Inferior parietal cortex (tissue), 1 donor: ENCODE data around the gene NOTCH2NLA.
"Not testable (repeated sequence)": the region's sequence is repeated elsewhere in the genome, so short reads cannot be mapped to it uniquely, and the experiment has no call there.

Experiments used
- DNase-seq: peaks from one replicate; pipeline ENCODE4 v3.0.0-alpha.2; 2016; ENCODE audit errors: extremely low spot score

NOTCH2NLA gene

GRCh38 chr1:146228710-146229477 lies at the start of gene NOTCH2NLA:
TSS of gene NOTCH2NLA (minus strand) at chr1:146229021. CDS start at chr1:146189337, 39,684 bp downstream.
- not testable (repeated sequence) for DNase-seq

- not testable (repeated sequence) for DNase-seq
Observed at GRCh38 chr1:146278346-146278745, 49.5 kb upstream of the NOTCH2NLA start.

GRCh38 chr1:146277087-146277486 lies 48.3 kb upstream of the NOTCH2NLA start:
- not testable (repeated sequence) for DNase-seq

- DNase-seq = not testable (repeated sequence)
Observed at GRCh38 chr1:146274083-146274482, 45.3 kb upstream of the NOTCH2NLA start.

GRCh38 chr1:146273194-146273593 lies 44.4 kb upstream of the NOTCH2NLA start:
- DNase-seq = not testable (repeated sequence)

GRCh38 chr1:146272734-146273133 lies 43.9 kb upstream of the NOTCH2NLA start:
- not testable (repeated sequence) for DNase-seq

- DNase-seq = not testable (repeated sequence)
Observed at GRCh38 chr1:146271977-146272376, 43.2 kb upstream of the NOTCH2NLA start.

GRCh38 chr1:146270129-146270528 lies 41.3 kb upstream of the NOTCH2NLA start:
- DNase-seq = not testable (repeated sequence)

- not testable (repeated sequence) for DNase-seq
Observed at GRCh38 chr1:146266179-146266748, 37.4 kb upstream of the NOTCH2NLA start.

- DNase-seq = not testable (repeated sequence)
Observed at GRCh38 chr1:146264761-146265160, 35.9 kb upstream of the NOTCH2NLA start.

- DNase-seq = not testable (repeated sequence)
Observed at GRCh38 chr1:146260006-146260730, 31.3 kb upstream of the NOTCH2NLA start.

- DNase-seq = not testable (repeated sequence)
Observed at GRCh38 chr1:146257992-146258552, 29.3 kb upstream of the NOTCH2NLA start.

GRCh38 chr1:146254569-146255197 lies 25.9 kb upstream of the NOTCH2NLA start:
- DNase-seq = not testable (repeated sequence)

GRCh38 chr1:146253249-146253855 lies 24.5 kb upstream of the NOTCH2NLA start:
- DNase-seq = not testable (repeated sequence)

- not testable (repeated sequence) for DNase-seq
Observed at GRCh38 chr1:146251523-146251922, 22.7 kb upstream of the NOTCH2NLA start.

- DNase-seq = not testable (repeated sequence)
Observed at GRCh38 chr1:146248643-146249042, 19.8 kb upstream of the NOTCH2NLA start.

GRCh38 chr1:146236626-146237025 lies 7.8 kb upstream of the NOTCH2NLA start:
- DNase-seq = not testable (repeated sequence)

GRCh38 chr1:146236026-146236601 lies 7.3 kb upstream of the NOTCH2NLA start:
- not testable (repeated sequence) for DNase-seq

- not testable (repeated sequence) for DNase-seq
Observed at GRCh38 chr1:146228144-146228682, 608 bp downstream of the NOTCH2NLA start.

- not testable (repeated sequence) for DNase-seq
Observed at GRCh38 chr1:146174531-146174930, 54.3 kb downstream of the NOTCH2NLA start.
